Bronchial epithelial cell (primary cell): ENCODE measurements around the gene ITIH3. TPM values are rescaled to one million over a fixed set of nuclear protein-coding genes. Genes with fewer than 3 reads are reported as not detected.
A peak's percentile ranks its signal among the peaks of the same experiment; 100 is the strongest.

Experiments
- DNase-seq: peaks from one replicate; pipeline ENCODE4 v3.0.0-alpha.2; 2010; ENCODE audit warnings: low read depth
- FAIRE-seq: peaks from 2 replicates; lab custom pipeline; 2011; peaks lifted over from hg19 to GRCh38; lab: Jason Lieb, UNC
- H3K27me3 ChIP-seq: 2 replicates; pipeline ENCODE4 v1.5.1; 2011; ENCODE audit warnings: low read length; ENCODE audit not compliant: control insufficient read depth, insufficient read depth
- H3K36me3 ChIP-seq: 2 replicates; pipeline ENCODE4 v1.5.1; 2011; ENCODE audit warnings: low read length; ENCODE audit not compliant: control insufficient read depth, insufficient read depth
- H3K4me3 ChIP-seq: 2 replicates; pipeline ENCODE4 v1.5.1; 2011; ENCODE audit warnings: mild to moderate bottlenecking, low read depth, low read length, control low read depth
- total RNA-seq: library from RNA; depleted of rRNA; stranded (reverse); fragments of >200 nt; gene quantifications from 2 replicates; pipeline ENCODE4 v1.2.1, GENCODE V29; 2014
- TF ChIP-seq, protein P1 (sequence below): IDR thresholded peaks from 2 replicates; pipeline ENCODE4 v1.5.1; 2011; ENCODE audit warnings: mild to moderate bottlenecking, moderate library complexity, low read length, control low read depth, inconsistent platforms; ENCODE audit not compliant: insufficient read depth, severe bottlenecking

The ITIH3 gene
- total RNA-seq, 1 donor from 2014 or later = not detected

DNA sequence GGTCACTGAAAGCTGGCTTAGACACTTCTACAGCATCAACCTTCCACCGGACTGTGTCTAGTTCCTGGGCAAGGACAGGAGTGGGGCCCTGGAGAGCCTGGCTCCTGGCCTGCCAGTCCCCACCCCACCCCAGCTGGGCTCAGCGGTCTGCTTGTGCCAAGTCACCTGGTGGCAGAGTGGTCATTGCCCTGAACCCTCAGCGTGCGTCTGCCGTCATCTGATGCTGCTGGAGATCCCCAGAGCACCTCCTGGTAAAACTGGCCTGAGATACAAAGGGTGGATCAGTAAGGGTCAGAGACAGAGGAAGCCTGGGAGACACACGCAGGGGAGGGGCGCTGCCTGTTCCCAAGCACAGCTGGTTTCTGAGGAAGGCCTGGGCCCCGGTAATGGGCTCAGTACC is 19.2 kb downstream of the ITIH3 start:
- FAIRE-seq (no peak), DNase-seq (no peak)
- Histone ChIP-seq H3K36me3 (no peaks in the 10 kb centered on the region), H3K4me3 (no peak overlapping the region), H3K27me3 (no peaks in the 10 kb centered on the region)
- TF ChIP-seq, protein P1, sequence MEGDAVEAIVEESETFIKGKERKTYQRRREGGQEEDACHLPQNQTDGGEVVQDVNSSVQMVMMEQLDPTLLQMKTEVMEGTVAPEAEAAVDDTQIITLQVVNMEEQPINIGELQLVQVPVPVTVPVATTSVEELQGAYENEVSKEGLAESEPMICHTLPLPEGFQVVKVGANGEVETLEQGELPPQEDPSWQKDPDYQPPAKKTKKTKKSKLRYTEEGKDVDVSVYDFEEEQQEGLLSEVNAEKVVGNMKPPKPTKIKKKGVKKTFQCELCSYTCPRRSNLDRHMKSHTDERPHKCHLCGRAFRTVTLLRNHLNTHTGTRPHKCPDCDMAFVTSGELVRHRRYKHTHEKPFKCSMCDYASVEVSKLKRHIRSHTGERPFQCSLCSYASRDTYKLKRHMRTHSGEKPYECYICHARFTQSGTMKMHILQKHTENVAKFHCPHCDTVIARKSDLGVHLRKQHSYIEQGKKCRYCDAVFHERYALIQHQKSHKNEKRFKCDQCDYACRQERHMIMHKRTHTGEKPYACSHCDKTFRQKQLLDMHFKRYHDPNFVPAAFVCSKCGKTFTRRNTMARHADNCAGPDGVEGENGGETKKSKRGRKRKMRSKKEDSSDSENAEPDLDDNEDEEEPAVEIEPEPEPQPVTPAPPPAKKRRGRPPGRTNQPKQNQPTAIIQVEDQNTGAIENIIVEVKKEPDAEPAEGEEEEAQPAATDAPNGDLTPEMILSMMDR = no peak

DNA sequence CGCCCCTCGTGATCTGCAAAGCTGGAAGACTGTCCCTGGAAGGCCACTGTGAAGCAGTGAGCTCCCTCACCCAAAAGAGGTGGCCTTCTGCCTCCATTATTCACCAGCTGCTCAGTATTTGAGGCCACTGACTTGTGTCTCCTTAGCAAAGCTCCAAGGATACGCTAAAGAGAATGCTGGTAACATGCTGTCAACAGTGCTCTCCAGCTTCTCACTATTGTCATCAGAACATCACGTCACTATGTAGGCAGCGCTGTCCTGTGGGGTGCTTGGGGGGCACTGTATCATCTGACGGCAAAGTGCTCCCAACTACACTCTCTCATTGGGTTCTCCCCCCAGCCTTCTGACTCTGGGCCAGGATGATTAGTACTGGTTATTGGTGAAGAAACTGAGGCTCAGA is 21.6 kb downstream of the ITIH3 start:
- Histone ChIP-seq H3K36me3 (no peaks in the 10 kb centered on the region), H3K4me3 (no peak overlapping the region), H3K27me3 (no peaks in the 10 kb centered on the region)
- TF ChIP-seq, protein P1 = no peak
- no peak for DNase-seq
- peak; percentile 23 for FAIRE-seq

DNA sequence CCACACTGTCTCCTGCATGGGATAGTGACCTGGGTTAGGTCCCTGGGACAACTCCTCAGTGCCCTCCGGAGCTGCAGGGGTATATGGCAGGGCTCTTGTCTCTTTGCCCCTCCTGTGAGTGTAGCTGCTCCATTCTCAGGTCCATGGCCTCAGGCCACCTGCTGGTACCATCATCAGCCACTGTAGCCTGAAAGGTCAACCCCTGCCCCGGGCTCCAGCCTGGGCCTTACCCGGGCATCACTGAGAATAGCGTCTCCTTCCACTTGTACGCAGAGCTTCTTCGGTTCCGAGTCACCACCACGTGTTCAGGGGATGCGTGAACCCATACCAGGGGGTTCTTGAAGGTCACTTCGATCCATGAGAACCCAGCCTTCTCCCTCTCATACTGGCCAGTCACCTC is 22.1 kb downstream of the ITIH3 start:
- Histone ChIP-seq H3K27me3 (no peaks in the 10 kb centered on the region), H3K4me3 (no peak overlapping the region), H3K36me3 (no peaks in the 10 kb centered on the region)
- TF ChIP-seq, protein P1 = no peak
- DNase-seq (no peak), FAIRE-seq (no peak)

DNA sequence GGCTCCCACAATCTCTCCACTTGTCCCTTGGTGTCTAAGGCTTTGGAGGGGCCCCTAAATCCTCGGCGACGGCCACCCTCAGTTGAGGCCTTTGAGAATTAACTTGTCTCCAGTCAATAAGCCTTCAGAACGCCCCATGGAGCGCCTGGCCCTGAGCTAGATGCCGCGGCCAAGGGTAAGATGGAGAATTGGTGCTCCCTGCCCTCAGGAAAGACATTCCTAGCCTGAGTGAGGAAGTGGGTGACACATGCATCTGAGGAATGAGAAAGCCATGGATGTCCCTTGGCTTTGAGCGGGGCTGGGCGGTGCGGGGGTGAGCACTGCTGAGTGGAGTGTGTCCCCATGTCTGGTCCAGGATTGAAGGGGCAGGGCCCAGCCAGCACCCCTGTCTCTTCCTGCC is 22.6 kb downstream of the ITIH3 start:
- no peak overlapping the region for H3K4me3 ChIP-seq
- DNase-seq (no peak), FAIRE-seq (no peak)
- no peaks in the 10 kb centered on the region for H3K36me3 ChIP-seq
- H3K27me3 ChIP-seq = no peaks in the 10 kb centered on the region
- TF ChIP-seq, protein P1 = no peak

DNA sequence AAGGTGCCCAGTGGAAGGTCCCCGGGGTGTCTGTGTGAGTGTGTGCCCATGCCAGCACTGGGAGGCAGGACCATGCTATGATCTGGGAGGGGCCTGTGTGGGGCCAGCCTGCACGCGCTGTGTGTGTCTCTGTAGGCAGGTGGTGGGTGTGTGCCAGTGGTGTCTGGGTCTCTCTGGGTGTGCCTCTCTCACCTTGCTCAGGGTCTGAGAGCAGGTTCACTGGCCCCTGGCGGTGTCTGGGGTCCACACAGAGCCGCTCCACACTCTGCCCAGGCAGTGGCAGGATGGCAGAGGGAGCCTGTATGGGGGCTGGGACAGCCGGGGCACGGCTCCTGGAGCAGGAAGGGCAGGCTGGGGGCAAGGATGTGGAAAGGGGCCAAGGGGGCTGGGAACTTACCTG is 23.3 kb downstream of the ITIH3 start:
- TF ChIP-seq, protein P1 = no peak
- FAIRE-seq (no peak), DNase-seq (no peak)
- Histone ChIP-seq H3K36me3 (no peaks in the 10 kb centered on the region), H3K4me3 (no peak overlapping the region), H3K27me3 (no peaks in the 10 kb centered on the region)

DNA sequence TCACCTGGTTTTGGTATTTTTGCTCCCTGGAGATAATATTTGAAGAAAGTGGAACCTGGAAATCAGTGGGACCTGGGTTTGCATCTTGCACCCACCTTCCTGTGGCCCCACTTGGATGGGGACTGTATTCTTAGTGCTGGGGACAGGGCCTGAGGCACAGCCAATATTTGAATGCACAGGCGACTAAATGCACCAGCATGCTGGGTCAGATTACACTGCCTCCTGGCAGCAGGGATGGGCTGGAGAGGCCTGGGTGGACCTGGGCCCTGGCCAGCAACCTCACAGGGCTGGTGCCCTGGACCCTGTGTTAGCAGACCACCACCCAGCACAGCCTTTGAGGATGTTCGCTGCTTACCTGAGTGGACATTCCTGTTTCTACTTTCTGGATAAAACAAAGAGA is 25.3 kb downstream of the ITIH3 start:
- TF ChIP-seq, protein P1 = no peak
- H3K27me3 ChIP-seq = no peaks in the 10 kb centered on the region
- DNase-seq (no peak), FAIRE-seq (no peak)
- no peaks in the 10 kb centered on the region for H3K36me3 ChIP-seq
- no peak overlapping the region for H3K4me3 ChIP-seq
